NCI-H446 treated with DMSO at 0.1 percent for 48 hours (cell line): Measurements from ENCODE around the gene MOG.

Source experiments
- DNase-seq: peaks from one replicate; lab custom pipeline; 2025; lab: John Stamatoyannopoulos, UW

The MOG gene

GRCh38 chr6:29676981-29677601 lies 20.2 kb downstream of the MOG start:
- no peak for DNase-seq

DNA sequence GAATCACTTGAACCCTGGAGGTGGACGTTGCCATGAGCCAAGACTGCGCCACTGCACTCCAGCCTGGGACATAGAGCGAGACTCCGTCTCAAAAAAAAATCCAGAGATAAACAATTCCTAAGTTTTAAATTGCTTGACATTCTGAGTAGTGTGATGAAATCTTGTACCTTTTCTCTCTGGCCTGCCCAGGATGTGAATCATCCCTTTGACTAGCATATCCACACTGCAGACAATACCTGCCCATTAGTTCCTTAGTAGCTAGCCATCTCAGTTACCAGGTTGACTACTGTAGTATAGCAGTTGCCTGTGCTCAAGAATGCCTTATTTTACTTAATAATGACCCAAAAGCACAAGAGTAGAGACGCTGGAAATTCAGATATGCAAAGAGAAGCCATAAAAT lies 21.2 kb downstream of the MOG start:
- DNase-seq: no peak

DNA sequence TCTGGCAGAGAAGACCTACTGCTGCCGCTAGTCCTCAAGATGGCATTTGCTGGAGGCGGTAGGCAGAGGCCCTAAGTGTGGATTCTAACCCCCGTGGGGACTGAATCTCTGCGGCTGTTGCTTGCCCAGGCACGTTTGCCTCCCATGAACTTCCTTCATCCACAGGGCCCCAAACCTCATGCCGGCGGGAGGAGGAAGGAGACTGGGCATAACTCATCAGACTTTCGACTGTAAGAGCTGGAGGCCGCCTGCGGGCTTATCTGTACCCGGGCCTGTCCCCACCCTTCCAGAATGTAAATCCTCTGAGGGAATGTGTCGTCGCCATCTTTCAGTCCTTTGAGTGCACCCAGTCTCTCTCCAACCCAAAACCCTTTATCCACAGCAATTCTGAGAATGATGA lies 23.1 kb downstream of the MOG start:
- no peak for DNase-seq

- DNase-seq: no peak
These were observed 23.5 kb downstream of the MOG start for GRCh38 chr6:29680416-29680815.

DNA sequence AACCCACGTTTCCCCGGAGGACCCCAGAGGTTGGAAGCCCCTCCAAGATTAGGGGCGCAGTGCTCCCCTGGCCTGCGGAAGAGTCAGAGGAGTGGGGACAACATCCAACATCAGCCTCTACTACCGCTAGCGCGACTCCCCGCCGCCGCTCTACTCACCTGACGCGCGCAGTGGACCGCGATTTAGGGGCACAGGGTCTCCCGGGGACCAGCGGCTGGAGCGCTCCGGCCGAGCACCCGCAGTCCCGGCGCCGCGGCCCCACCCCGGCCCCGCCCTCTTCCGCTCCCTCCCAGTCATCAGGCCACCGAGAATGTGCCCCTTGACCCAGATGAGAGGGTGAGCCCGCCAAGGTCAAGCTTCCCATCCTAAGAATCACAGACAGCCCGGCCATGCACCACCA lies 24.0 kb downstream of the MOG start, which contains the start of gene ZFP57:
TSS of gene ZFP57 (minus strand) at position 249 of the 400 bp plus-strand sequence. CDS start 4,149 bp downstream, outside the sequence.
- DNase-seq: no peak

DNA sequence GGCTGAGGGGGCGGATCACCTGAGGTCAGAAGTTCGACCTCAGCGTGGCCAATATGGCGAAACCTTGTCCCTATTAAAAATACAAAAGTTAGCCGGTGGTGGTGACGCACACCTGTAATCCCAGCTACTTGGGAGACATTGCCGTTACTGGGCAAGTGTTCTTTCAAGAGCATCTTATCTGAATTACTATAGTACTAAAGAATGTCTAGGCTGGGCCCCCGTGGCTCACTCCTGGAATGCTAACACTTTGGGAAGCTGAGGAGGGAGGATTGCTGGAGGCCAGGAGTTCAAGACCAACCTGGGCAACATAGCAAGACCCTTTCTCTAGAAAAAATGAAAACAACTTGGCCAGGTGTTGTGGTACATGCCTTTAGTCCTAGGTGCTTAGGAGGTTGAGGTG lies 24.9 kb downstream of the MOG start:
- DNase-seq: no peak

- DNase-seq: no peak
These were observed 28.9 kb downstream of the MOG start for GRCh38 chr6:29685718-29686326.

DNA sequence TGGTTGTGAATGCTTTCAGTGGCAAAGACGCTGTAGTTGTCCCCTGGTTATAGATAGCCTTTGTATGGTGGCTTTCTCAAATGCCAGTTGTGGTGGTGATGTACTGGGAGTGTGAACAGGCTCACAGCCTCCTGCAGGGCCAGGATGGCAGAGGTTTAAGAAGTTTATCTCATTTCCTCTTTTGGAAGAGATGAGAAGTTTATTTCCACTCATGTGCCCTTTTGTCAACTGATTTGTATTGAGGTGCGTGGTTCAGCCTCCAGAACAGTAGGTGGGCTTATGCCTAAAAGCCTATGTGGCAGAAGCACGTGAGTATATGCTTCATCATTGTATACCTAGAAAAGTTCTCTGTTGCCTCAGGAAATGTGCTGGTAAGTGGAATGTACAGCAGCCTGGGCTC lies 37.7 kb downstream of the MOG start:
- DNase-seq: no peak

- no peak for DNase-seq
These were observed 39.5 kb downstream of the MOG start for GRCh38 chr6:29696147-29697125.

DNA sequence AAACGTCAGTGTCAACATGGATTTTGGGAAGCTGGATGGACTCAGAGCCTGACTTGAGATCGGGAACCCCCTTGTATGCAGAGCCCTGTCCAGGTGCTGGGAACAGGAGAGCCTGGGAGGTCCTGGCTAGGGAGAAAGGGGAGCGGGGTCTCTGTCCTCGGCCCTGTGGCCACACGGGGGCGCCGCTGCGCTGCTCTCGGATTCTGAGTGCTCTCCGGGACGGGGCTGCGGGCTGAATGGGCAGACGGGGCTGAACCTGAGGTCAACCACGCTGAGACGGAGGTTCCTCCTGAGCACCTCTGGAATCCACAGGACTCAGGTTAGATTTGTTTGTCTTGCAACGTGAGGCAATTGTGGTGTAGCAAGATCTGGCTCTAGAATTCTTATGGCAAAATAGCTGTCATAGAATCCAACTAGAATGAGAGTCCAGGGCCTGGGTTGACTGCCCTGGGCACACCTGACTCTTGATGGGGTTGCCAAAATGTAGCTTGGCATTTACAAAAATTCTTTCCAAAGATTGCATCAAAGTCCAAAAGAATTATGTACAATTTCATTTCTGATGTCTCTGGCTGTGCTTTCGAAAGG lies 45.7 kb downstream of the MOG start:
- no peak for DNase-seq

DNA sequence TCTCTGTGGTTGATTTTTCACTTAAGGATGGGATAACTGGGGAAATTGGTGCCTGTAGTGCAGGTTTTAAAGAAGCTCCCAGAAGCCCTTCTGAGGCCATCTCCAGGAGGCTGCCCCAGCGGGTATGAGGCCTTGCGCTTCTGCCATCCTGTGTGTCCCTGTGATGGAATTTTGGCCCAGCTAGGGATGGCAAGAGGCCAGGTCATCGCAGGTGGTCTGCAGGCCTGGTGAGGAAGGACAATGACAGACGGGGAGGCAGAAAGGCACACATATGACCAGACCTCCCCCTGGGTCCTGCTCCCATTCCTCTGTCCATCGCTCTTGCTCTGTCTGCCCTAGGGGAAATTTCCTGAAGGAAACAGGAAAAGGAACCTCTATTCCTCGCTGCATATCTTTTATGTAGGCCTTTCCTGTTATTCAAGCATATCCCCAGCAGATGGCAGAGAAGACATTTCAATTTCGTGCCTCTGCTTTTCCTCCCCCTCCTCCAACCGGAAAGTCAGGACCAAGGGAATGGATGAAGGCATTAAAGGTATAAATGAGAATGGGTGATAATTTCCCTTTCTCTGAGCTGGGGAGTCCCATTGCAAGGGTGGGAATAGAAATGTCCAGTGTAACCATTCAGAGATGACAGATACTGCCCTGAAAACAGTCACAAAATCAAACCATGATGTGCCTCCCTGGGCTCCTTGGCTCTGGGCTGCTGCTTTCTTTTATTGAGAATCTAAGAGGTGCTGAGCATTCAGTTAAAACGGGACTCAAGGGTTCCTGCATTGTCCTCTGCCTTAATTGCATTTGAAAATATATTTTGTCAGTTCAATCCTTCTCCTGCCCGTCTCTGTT lies 48.7 kb downstream of the MOG start:
- DNase-seq: no peak

DNA sequence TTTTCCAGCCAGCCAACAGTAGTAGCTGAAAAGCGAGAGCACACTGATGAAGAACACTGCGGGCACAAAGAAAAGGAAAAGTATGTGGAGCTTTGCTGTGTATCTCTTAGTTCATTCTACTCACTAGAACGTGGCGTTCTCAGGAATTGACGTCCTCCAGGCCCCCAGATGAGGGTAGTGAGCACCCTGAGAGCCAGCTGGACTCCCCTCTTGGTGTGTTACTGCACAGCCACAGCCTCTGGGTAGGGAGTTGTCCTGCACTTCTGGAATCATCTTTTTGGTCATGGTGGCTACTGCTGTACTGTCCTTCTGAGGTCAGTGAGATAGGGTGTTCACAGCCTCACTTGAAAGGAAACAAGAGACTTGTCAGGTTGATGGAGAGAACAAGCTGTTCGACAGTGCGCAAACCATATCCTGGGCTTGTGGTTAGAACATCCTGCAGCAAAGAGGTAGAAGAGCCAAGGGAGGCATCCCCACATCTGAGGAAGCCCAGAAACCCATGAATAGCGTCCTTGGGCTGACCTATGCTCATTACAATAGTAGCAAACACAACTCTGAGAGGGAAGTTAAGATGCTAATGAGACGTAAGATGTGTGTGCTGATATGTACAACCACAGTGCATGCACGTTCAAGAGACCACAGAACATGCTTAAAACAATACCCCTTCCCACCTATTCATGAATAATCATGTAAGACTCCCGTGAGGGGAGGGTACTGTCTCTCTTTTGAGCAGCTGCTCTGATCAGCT lies 51.7 kb downstream of the MOG start:
- DNase-seq: no peak

DNA sequence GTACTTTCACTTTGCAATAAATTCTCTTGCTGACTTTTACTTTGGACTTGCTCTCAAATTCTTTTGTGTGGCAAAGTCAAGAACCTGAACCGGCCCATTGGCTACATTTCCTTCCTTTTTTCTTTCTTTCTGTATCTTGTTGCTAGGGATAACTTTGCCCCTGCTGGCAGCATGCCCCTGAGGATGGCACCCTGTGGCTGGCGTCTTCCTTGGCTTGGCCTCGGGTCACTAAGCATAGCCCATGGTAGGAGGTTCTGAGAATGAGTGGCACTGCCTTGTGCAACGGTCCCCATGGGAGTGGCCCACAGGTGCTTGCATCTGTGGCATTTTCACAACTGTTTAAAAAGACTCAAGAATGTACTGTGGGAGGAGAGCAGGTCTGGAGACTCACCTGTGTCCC lies 52.3 kb downstream of the MOG start:
- no peak for DNase-seq

DNA sequence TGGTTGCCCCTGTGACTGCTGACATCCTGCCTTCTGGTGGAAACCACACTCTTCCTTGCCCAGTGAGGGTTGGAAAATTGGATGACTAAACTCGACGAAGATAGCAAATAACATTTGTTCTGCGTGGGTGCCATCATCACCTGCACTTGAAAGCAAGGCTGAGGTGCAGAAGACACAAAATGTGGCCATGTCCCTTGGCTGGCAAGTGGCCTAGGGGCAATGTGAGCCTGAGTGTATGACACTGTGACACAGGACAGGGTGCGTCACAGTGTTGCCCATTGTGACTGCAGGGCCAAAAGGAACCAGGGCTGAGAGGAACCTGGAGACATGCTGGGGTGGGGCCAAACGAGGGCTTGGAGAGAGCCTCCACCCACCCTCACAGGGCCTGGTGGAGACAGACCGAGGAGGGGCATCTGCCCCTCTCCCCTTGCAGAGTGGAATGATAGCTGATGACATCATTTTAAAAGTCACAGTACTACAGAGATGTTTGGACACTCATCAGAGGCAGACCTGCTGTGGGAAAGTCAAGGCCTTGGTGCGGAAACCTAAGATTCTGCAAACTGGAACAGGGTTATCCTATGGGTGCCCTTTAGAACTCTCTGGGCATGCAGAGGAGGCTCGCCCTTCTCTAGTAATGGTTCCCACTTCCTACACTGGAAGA lies 53.5 kb downstream of the MOG start:
- no peak for DNase-seq

GRCh38 chr6:29720863-29721262 lies 64.0 kb downstream of the MOG start:
- DNase-seq: no peak
